HFF-Myc (cell line): Measurements from ENCODE around the gene SURF4.
"Not testable (repeated sequence)": the region's sequence is repeated elsewhere in the genome, so short reads cannot be mapped to it uniquely, and the experiment has no call there.

Experiments used
- DNase-seq: peaks from one replicate; pipeline ENCODE4 v3.0.0-alpha.2; 2011; ENCODE audit warnings: low read depth; ENCODE audit errors: extremely low read depth
- H3K4me3 ChIP-seq: replicated peaks from 2 replicates; pipeline ENCODE4 v1.5.1; 2011; ENCODE audit warnings: low read depth, mild to moderate bottlenecking, control low read depth, low read length
- TF ChIP-seq, protein P1 (sequence below): IDR thresholded peaks from 2 replicates; pipeline ENCODE4 v1.5.1; 2012; ENCODE audit warnings: mild to moderate bottlenecking, low read depth, low read length, control low read depth; ENCODE audit errors: missing control alignments

SURF4 gene

DNA sequence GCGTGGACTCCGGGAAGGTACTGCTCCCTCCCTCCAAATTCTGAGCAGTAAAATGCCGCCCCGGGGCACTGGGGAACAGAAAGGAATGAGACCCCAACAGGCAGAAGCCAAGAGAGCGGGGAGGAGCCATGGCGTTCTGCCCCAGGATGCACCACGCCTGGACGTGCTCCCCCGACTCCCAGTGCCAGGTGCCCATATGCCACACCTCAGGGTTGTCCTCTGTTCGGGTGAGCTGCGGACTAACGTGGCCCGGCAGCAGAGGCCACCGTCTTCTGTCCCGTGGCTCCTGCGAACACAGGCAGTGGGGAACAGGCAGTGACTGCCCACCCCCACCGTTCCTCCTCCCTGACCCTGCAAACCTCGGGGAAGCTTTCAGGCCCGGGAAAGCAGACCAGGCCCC is 44.6 kb downstream of the SURF4 start:
- TF ChIP-seq, protein P1, sequence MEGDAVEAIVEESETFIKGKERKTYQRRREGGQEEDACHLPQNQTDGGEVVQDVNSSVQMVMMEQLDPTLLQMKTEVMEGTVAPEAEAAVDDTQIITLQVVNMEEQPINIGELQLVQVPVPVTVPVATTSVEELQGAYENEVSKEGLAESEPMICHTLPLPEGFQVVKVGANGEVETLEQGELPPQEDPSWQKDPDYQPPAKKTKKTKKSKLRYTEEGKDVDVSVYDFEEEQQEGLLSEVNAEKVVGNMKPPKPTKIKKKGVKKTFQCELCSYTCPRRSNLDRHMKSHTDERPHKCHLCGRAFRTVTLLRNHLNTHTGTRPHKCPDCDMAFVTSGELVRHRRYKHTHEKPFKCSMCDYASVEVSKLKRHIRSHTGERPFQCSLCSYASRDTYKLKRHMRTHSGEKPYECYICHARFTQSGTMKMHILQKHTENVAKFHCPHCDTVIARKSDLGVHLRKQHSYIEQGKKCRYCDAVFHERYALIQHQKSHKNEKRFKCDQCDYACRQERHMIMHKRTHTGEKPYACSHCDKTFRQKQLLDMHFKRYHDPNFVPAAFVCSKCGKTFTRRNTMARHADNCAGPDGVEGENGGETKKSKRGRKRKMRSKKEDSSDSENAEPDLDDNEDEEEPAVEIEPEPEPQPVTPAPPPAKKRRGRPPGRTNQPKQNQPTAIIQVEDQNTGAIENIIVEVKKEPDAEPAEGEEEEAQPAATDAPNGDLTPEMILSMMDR = no peak
- no peak for DNase-seq
- H3K4me3 ChIP-seq = no peak overlapping the region

DNA sequence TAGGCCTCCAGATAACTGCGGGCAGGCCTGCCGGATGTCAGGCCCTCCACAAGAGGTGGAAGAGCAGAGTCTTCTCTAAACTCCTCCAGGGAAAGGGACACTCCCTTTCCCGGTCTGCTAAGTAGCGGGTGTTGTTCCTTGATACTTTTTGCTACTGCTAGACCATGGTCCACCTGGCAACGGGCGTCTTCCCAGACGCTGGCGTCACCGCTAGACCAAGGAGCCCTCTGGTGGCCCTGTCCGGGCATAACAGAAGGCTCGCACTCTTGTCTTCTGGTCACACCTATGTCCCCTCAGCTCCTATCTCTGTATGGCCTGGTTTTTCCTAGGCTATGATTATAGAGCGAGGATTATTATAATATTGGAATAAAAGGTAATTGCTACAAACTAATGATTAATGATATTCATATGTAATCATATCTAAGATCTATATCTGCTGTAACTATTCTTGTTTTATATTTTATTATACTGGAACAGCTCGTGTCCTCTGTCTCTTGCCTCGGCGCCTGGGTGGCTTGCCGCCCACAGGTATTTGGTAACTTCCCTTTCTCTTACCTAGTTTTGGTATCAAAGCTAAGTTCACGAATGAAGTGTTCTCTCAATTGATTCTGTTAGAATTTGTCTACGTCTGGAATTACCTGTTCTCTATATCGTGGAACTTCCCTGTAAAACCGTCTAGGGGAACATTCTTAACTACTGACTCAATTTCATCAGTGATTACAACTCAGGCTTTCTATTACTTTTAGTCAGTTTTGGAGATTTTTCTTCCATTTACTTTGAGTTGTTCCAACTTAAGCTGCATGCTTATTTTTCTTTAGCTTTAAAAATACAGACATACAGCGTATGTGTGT is 46.3 kb downstream of the SURF4 start:
- not testable (repeated sequence) for DNase-seq, H3K4me3 ChIP-seq
- TF ChIP-seq, protein P1 = peak; percentile 57

DNA sequence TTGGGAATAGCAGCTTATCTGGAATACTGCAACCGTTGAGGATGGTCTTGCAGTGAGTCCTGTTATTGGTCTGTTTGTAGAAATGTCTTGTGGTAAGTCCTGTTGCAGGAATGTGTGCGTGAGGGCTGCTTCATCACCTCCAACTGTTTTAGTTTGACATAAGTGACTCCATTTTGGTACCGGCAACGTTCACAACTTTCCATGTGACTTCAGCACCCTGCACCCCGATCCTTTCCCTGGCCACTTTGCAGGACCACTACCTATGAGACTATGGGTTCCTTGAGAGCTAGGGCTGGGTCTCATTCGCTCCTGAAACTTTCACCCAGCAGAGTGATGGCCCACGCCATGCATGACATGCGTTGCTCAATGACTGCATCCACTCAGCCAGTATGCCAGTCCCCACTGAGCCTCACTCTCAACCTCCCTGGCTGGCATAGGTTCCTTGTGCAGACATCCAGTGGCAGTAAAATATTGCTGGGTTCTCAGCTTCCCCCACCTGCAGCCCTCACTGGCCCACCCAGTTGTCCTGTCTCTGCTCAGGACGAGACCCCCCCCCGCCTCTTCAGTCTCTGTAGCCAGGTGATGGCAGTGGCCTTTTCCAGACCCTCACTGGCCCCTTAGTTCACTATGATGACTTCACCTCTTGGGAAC is 47.9 kb downstream of the SURF4 start:
- H3K4me3 ChIP-seq = no peak overlapping the region
- DNase-seq = no peak
- TF ChIP-seq, protein P1 = no peak

DNA sequence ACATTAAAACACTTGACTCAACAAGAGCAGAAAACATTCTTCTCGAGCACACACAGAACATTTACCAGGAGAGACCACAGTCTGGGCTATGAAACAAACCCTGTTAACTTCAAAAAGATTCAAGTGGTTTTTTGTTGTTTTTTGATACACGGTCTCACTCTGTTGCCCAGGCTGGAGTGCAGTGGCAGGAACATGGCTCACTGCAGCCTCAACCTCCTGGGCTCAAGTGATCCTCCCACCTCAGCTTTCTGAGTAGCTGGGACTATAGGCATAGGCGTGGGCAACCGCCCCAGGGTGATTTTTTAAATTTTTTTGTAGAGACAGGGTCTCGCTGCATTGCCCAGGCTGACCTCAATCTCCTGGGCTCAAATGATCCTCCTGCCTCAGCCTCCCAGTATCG is 48.8 kb downstream of the SURF4 start:
- DNase-seq, H3K4me3 ChIP-seq: not testable (repeated sequence)

DNA sequence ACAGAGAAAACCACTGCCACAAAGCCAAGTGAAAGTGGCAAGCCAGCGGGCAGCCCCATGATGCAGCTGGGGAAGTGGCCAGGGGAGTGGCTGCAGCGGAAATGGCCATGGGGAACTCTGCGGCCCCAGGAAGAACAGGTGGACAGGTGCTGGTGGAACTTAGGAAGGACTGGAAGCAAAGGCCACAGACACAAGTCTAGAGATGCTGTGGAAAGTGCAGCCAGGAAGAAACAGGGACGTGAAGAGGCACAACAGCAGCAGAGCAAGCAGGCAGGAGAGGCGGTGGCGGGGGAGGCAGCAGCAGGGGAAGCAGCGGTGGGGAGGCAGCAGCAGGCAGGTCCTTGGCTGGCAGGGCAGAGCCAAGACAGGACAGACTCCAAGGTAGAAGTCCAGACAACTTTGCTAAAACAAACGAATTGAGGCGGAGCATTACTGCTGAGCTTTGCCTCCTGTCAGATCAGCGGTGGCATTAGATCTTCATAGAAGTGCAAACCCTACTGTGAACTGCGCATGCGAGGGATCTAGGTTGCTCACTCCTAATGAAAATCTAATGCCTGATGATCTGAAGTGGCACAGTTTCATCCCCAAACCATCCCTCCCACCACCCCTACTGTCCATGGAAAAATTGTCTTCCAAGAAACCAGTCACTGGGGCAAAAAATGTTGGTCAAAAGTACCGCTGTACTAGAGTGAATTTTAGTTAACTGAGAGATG is 51.7 kb downstream of the SURF4 start:
- H3K4me3 ChIP-seq = no peak overlapping the region
- DNase-seq = no peak
- TF ChIP-seq, protein P1 = no peak

DNA sequence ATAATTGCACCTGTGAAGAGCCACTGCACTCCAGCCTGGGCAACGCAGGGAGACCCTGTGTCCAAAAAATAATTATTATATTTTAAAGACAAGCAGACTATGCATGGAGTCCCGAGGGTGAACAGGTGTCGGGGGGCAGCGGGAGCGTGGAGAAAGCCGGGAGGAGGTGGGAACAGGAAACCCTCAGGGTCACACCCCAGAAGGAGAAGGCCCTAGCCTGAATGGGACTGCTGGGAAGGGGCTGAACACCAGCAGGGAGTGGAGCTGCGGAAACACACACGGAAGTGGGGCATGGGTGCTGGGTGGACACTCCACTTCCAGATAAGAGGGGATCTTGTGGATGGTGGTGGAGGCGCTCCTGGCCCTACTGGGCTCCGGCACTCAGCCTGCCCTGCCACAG is 52.6 kb downstream of the SURF4 start:
- no peak for DNase-seq
- H3K4me3 ChIP-seq = no peak overlapping the region
- TF ChIP-seq, protein P1 = no peak

DNA sequence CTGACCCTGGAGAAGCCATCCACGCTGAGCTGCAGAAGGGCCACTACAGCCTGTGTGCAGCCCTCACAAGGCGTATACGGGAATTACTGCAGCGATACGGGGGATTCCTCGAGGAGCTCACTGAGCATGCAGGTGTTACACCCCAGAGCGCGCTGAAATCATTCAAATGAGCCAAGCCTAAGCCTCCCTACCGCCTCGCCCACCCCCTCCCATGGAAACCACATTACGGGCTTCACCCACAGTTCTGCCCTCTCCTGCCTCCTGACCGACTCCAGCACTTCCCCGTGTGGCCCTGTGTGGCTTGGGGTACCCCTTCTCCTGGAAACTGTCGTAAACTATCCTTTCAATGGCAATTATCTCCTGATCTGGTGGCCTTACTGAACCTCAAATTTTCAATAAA is 53.2 kb downstream of the SURF4 start:
- no peak overlapping the region for H3K4me3 ChIP-seq
- DNase-seq = no peak
- TF ChIP-seq, protein P1 = no peak
